HepG2 (cell line): ENCODE results near the gene SF3A2. TPM values are rescaled to one million over a fixed set of nuclear protein-coding genes. Genes with fewer than 3 reads are reported as not detected.

Experiments used
- ARHGAP35 ChIP-seq: sonication (generic); formaldehyde crosslinking; IDR thresholded peaks from 2 replicates; pipeline ENCODE4 v1.9.0; 2022; ENCODE audit warnings: mild to moderate bottlenecking, inconsistent platforms, moderate library complexity, missing genetic modification reagents, borderline replicate concordance
- CENPX ChIP-seq: sonication (generic); formaldehyde crosslinking; IDR thresholded peaks from 2 replicates; pipeline ENCODE4 v1.9.0; 2021; ENCODE audit warnings: mild to moderate bottlenecking, missing genetic modification reagents, moderate library complexity
- SIX1 ChIP-seq: sonication (generic); formaldehyde crosslinking; IDR thresholded peaks from 2 replicates; pipeline ENCODE4 v1.4.0; 2020; ENCODE audit warnings: missing genetic modification reagents, borderline replicate concordance
- SUZ12 ChIP-seq: fragments of 150-350 bp; IDR thresholded peaks from 2 replicates; pipeline ENCODE4 v1.6.1; 2014; ENCODE audit warnings: low read depth, low read length
- TCF7 ChIP-seq: sonication (generic); IDR thresholded peaks from 2 replicates; pipeline ENCODE4 v1.6.1; 2016; ENCODE audit warnings: antibody characterized with exemption, low read depth
- U2AF1 ChIP-seq: fragments of 200-400 bp; formaldehyde crosslinking; optimal IDR thresholded peaks from 2 replicates; pipeline ENCODE3; 2017; ENCODE audit warnings: mild to moderate bottlenecking, low read depth, low read length
- USF2 ChIP-seq, 2 experiments: sonication (generic) in 1 of 2; formaldehyde crosslinking in 1 of 2; IDR thresholded peaks; 2 replicates each; pipeline versions ENCODE4 v1.5.1 to v1.6.1; 2011 to 2020; ENCODE audit warnings: borderline replicate concordance in 1 of 2, low read depth in 1 of 2, low read length in 1 of 2, mild to moderate bottlenecking in 1 of 2, missing genetic modification reagents in 1 of 2, moderate library complexity in 1 of 2
- ZBTB14 ChIP-seq: sonication (generic); formaldehyde crosslinking; IDR thresholded peaks from 2 replicates; pipeline ENCODE4 v1.4.0; 2020; ENCODE audit warnings: missing genetic modification reagents
- ZFP36L2 ChIP-seq: sonication (generic); formaldehyde crosslinking; IDR thresholded peaks from 2 replicates; pipeline ENCODE4 v1.4.0; 2020; ENCODE audit warnings: missing genetic modification reagents
- ZNF850 ChIP-seq: sonication (generic); formaldehyde crosslinking; conservative IDR thresholded peaks from 2 replicates; pipeline ENCODE4 v1.9.0; 2021; ENCODE audit warnings: mild to moderate bottlenecking, missing genetic modification reagents
- polyA plus RNA-seq, 8 experiments: library from polyadenylated mRNA; depleted of rRNA in 3 of 8; stranded (reverse) in 7 of 8; unstranded in 1 of 8; fragments of >200 nt; fragmentation: Illumina TruSeq in 4 of 8; extraction: Trizol in 4 of 8; gene quantifications; 2 replicates each; pipeline versions ENCODE4 v1.2.1 to v1.2.3, GENCODE V29; 2011 to 2016; ENCODE audit warnings: low read depth in 4 of 8, missing spikeins in 1 of 8, mixed read lengths in 1 of 8; ENCODE audit not compliant: insufficient read depth in 1 of 8
- total RNA-seq, 5 experiments: library from RNA; depleted of rRNA; stranded (reverse); fragments of >200 nt; fragmentation: Illumina TruSeq; extraction: Trizol; gene quantifications; 2 replicates each; pipeline ENCODE4 v1.2.3, GENCODE V29; 2016; ENCODE audit warnings: low read depth in 1 of 5
- TF ChIP-seq, protein P1 (sequence below): sonication (generic); formaldehyde crosslinking; IDR thresholded peaks from 2 replicates; pipeline ENCODE4 v1.5.0; 2020; ENCODE audit warnings: mild to moderate bottlenecking, missing genetic modification reagents, moderate library complexity
- TF ChIP-seq, protein P2 (sequence below): sonication (generic); formaldehyde crosslinking; IDR thresholded peaks from 2 replicates; pipeline ENCODE4 v1.5.0; 2020; ENCODE audit warnings: mild to moderate bottlenecking, missing genetic modification reagents
- TF ChIP-seq, protein P3 (sequence below): sonication (generic); formaldehyde crosslinking; IDR thresholded peaks from 2 replicates; pipeline ENCODE4 v1.8.1; 2023; ENCODE audit warnings: missing genetic modification reagents, inconsistent platforms, borderline replicate concordance
- TF ChIP-seq, protein P4 (sequence below): sonication (generic); formaldehyde crosslinking; IDR thresholded peaks from 2 replicates; pipeline ENCODE4 v1.4.0; 2020; ENCODE audit warnings: missing genetic modification reagents

Gene SF3A2
- total and polyA plus RNA-seq, 2 of the 13 experiments (the other 11 are each of a cell fraction or from before 2014, with no cell fraction given): 8.6 to 8.8 TPM

DNA sequence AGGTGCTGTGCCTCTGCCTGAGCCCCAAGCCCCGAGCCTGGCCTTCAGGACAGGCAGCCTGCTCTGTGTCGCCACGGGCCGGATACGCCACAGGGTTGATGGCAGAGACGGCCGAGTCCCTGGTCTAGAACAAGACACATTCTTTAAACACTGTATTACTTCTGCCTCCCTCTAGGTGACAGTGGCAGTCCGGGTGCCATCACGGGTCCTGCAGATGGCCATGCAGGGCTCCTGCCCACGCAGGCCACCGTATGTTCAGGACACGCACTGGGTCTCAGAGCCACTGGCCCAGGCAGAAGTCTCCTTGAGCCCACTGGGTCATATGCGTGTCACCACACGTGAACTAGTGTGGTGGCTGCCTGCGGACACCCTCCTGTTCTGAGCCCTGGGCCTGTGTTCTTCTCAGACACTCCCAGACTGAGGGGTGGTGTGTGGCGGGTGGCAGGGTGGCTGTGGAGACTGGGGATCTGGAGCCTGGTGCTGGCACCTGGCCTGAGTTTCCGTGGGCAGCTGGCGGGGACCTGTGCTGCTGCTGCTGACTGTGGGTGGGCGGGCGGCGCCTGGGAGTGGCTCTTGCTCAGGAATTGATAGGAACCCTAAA, 4.9 kb upstream of the SF3A2 start (continued):
- TF ChIP-seq USF2 (IDR thresholded peaks at IDR 0.05; ENCODE audit: low read depth, low read length) (no peak), USF2 (CRISPR knock-in tag; IDR thresholded peaks at IDR 0.05; ENCODE audit: borderline replicate concordance) (no peak), ZNF850 (CRISPR knock-in tag) (no peak), ARHGAP35 (CRISPR knock-in tag) (no peak), ZFP36L2 (no peak), TCF7 (no peak), ZBTB14 (CRISPR knock-in tag) (no peak), SUZ12 (no peak), CENPX (CRISPR knock-in tag) (no peak), U2AF1 (no peak), SIX1 (CRISPR knock-in tag) (no peak)
- TF ChIP-seq, protein P1, sequence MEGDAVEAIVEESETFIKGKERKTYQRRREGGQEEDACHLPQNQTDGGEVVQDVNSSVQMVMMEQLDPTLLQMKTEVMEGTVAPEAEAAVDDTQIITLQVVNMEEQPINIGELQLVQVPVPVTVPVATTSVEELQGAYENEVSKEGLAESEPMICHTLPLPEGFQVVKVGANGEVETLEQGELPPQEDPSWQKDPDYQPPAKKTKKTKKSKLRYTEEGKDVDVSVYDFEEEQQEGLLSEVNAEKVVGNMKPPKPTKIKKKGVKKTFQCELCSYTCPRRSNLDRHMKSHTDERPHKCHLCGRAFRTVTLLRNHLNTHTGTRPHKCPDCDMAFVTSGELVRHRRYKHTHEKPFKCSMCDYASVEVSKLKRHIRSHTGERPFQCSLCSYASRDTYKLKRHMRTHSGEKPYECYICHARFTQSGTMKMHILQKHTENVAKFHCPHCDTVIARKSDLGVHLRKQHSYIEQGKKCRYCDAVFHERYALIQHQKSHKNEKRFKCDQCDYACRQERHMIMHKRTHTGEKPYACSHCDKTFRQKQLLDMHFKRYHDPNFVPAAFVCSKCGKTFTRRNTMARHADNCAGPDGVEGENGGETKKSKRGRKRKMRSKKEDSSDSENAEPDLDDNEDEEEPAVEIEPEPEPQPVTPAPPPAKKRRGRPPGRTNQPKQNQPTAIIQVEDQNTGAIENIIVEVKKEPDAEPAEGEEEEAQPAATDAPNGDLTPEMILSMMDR: peak; percentile 30; the same call in 1 of the 2 replicates
- TF ChIP-seq, protein P2, sequence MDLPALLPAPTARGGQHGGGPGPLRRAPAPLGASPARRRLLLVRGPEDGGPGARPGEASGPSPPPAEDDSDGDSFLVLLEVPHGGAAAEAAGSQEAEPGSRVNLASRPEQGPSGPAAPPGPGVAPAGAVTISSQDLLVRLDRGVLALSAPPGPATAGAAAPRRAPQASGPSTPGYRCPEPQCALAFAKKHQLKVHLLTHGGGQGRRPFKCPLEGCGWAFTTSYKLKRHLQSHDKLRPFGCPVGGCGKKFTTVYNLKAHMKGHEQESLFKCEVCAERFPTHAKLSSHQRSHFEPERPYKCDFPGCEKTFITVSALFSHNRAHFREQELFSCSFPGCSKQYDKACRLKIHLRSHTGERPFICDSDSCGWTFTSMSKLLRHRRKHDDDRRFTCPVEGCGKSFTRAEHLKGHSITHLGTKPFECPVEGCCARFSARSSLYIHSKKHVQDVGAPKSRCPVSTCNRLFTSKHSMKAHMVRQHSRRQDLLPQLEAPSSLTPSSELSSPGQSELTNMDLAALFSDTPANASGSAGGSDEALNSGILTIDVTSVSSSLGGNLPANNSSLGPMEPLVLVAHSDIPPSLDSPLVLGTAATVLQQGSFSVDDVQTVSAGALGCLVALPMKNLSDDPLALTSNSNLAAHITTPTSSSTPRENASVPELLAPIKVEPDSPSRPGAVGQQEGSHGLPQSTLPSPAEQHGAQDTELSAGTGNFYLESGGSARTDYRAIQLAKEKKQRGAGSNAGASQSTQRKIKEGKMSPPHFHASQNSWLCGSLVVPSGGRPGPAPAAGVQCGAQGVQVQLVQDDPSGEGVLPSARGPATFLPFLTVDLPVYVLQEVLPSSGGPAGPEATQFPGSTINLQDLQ (CRISPR knock-in tag): no peak; the same call in 1 of the 2 replicates
- TF ChIP-seq, protein P3, sequence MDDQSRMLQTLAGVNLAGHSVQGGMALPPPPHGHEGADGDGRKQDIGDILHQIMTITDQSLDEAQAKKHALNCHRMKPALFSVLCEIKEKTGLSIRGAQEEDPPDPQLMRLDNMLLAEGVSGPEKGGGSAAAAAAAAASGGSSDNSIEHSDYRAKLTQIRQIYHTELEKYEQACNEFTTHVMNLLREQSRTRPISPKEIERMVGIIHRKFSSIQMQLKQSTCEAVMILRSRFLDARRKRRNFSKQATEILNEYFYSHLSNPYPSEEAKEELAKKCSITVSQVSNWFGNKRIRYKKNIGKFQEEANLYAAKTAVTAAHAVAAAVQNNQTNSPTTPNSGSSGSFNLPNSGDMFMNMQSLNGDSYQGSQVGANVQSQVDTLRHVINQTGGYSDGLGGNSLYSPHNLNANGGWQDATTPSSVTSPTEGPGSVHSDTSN (CRISPR knock-in tag): no peak
- TF ChIP-seq, protein P4, sequence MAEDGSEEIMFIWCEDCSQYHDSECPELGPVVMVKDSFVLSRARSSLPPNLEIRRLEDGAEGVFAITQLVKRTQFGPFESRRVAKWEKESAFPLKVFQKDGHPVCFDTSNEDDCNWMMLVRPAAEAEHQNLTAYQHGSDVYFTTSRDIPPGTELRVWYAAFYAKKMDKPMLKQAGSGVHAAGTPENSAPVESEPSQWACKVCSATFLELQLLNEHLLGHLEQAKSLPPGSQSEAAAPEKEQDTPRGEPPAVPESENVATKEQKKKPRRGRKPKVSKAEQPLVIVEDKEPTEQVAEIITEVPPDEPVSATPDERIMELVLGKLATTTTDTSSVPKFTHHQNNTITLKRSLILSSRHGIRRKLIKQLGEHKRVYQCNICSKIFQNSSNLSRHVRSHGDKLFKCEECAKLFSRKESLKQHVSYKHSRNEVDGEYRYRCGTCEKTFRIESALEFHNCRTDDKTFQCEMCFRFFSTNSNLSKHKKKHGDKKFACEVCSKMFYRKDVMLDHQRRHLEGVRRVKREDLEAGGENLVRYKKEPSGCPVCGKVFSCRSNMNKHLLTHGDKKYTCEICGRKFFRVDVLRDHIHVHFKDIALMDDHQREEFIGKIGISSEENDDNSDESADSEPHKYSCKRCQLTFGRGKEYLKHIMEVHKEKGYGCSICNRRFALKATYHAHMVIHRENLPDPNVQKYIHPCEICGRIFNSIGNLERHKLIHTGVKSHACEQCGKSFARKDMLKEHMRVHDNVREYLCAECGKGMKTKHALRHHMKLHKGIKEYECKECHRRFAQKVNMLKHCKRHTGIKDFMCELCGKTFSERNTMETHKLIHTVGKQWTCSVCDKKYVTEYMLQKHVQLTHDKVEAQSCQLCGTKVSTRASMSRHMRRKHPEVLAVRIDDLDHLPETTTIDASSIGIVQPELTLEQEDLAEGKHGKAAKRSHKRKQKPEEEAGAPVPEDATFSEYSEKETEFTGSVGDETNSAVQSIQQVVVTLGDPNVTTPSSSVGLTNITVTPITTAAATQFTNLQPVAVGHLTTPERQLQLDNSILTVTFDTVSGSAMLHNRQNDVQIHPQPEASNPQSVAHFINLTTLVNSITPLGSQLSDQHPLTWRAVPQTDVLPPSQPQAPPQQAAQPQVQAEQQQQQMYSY (CRISPR knock-in tag): no peak
